ENCODE measurements around the gene PANK2. TPM values are rescaled to one million over a fixed set of nuclear protein-coding genes. Genes with fewer than 3 reads are reported as not detected.

The PANK2 gene
- total RNA-seq, 1 donor from 2014 or later: 29.9 TPM

GRCh38 chr20:3858689-3859088 is 30.5 kb upstream of the PANK2 start:
- no peak for DNase-seq (ENCODE audit: low read depth)
- no peaks in the 10 kb centered on the region for H3K27me3 ChIP-seq (ENCODE audit: control insufficient read depth, insufficient read depth, low read length)
- TF ChIP-seq CTCF (IDR thresholded peaks at IDR 0.05; ENCODE audit: insufficient read depth, low read length, poor library complexity, severe bottlenecking): no peak
- H3K36me3 ChIP-seq (ENCODE audit: control insufficient read depth, insufficient read depth, low read length): peaks cover 10% of the 10 kb centered on the region
- no peak overlapping the region for H3K4me3 ChIP-seq (ENCODE audit: low read depth, low read length)

- no peak for TF ChIP-seq CTCF (IDR thresholded peaks at IDR 0.05; ENCODE audit: insufficient read depth, low read length, poor library complexity, severe bottlenecking)
- Histone ChIP-seq H3K27me3 (ENCODE audit: control insufficient read depth, insufficient read depth, low read length) (no peaks in the 10 kb centered on the region), H3K4me3 (ENCODE audit: low read depth, low read length) (no peak overlapping the region), H3K36me3 (ENCODE audit: control insufficient read depth, insufficient read depth, low read length) (peaks cover 9% of the 10 kb centered on the region)
- no peak for DNase-seq (ENCODE audit: low read depth)
These were observed 28.0 kb upstream of the PANK2 start for GRCh38 chr20:3861191-3861590.

GRCh38 chr20:3862333-3862732 is 26.9 kb upstream of the PANK2 start:
- no peak for TF ChIP-seq CTCF (IDR thresholded peaks at IDR 0.05; ENCODE audit: insufficient read depth, low read length, poor library complexity, severe bottlenecking)
- no peak overlapping the region for H3K4me3 ChIP-seq (ENCODE audit: low read depth, low read length)
- no peaks in the 10 kb centered on the region for H3K27me3 ChIP-seq (ENCODE audit: control insufficient read depth, insufficient read depth, low read length)
- H3K36me3 ChIP-seq (ENCODE audit: control insufficient read depth, insufficient read depth, low read length): peaks cover 10% of the 10 kb centered on the region
- no peak for DNase-seq (ENCODE audit: low read depth)

GRCh38 chr20:3863317-3863716 is 25.9 kb upstream of the PANK2 start:
- peaks cover 10% of the 10 kb centered on the region for H3K36me3 ChIP-seq (ENCODE audit: control insufficient read depth, insufficient read depth, low read length)
- TF ChIP-seq CTCF (IDR thresholded peaks at IDR 0.05; ENCODE audit: insufficient read depth, low read length, poor library complexity, severe bottlenecking): no peak
- H3K27me3 ChIP-seq (ENCODE audit: control insufficient read depth, insufficient read depth, low read length): no peaks in the 10 kb centered on the region
- no peak overlapping the region for H3K4me3 ChIP-seq (ENCODE audit: low read depth, low read length)
- no peak for DNase-seq (ENCODE audit: low read depth)

GRCh38 chr20:3864518-3864917 is 24.7 kb upstream of the PANK2 start:
- DNase-seq (ENCODE audit: low read depth): no peak
- Histone ChIP-seq H3K4me3 (ENCODE audit: low read depth, low read length) (no peak overlapping the region), H3K36me3 (ENCODE audit: control insufficient read depth, insufficient read depth, low read length) (peaks cover 9% of the 10 kb centered on the region), H3K27me3 (ENCODE audit: control insufficient read depth, insufficient read depth, low read length) (no peaks in the 10 kb centered on the region)
- TF ChIP-seq CTCF (IDR thresholded peaks at IDR 0.05; ENCODE audit: insufficient read depth, low read length, poor library complexity, severe bottlenecking): no peak

- no peaks in the 10 kb centered on the region for H3K27me3 ChIP-seq (ENCODE audit: control insufficient read depth, insufficient read depth, low read length)
These were observed 23.9 kb upstream of the PANK2 start for GRCh38 chr20:3865152-3865886.

More at GRCh38 chr20:3865152-3865886, 23.9 kb upstream of the PANK2 start:
- no peak for DNase-seq (ENCODE audit: low read depth)
- TF ChIP-seq CTCF (IDR thresholded peaks at IDR 0.05; ENCODE audit: insufficient read depth, low read length, poor library complexity, severe bottlenecking): no peak
- Histone ChIP-seq H3K36me3 (ENCODE audit: control insufficient read depth, insufficient read depth, low read length) (peaks cover 8% of the 10 kb centered on the region), H3K4me3 (ENCODE audit: low read depth, low read length) (no peak overlapping the region)
